Fibroblast of upper back skin (primary cell): ENCODE measurements around the gene NCLN.
A peak's percentile ranks its signal among the peaks of the same experiment; 100 is the strongest.
"Not testable (repeated sequence)": the region's sequence is repeated elsewhere in the genome, so short reads cannot be mapped to it uniquely, and the experiment has no call there.

ENCODE experiments used
- DNase-seq: peaks from one replicate; pipeline ENCODE4 v3.0.0-alpha.2; 2013

The NCLN gene

DNA sequence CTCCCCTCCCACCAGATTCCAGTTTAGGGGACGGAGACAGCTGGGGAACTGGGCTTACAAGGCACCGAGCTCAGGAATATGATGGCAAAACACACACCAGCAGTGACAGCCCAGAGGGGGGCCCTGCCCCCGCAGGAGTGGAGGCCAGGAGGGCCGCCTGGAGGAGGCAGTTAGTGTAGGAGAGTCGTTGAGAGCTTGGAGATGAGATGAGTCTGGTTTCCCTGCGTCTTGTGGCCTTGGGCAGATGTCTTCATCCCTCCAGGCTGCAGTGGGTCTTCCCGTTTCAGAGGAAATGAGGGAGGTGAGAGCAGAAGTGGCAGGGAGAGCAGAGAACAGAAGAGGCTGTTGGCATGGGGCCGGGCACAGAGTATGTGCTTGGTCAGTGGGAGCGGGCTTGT, 43.6 kb downstream of the NCLN start:
- no peak for DNase-seq

DNA sequence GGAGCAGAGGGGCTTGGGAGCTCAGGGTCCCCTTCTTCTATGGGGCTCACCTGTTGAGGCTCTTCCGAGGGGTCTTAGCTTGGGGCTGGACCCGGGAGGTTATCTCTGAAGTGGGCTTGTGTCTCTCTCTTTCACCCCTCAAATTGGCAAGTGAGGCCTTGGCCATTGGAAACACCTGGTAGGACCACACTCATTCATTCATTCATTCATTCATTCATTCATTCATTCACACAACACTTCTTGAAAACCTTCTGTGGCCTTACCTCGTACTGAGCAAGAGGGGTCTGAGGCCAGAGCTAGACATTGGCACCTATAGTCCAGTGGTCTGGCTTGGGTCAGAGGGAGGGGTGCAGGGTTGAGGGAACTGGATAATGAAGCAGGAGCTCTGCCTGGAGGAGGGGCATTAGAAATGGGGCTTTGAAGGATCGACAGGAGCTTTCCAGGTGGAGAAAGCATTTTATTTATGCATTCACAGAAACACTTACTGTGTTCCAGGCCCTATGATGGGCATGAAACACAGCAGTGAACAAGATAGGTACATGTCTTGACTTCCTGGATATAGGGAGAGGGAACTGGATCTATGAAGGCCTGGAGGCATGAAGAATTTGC, 44.3 kb downstream of the NCLN start:
- DNase-seq, result no peak

DNA sequence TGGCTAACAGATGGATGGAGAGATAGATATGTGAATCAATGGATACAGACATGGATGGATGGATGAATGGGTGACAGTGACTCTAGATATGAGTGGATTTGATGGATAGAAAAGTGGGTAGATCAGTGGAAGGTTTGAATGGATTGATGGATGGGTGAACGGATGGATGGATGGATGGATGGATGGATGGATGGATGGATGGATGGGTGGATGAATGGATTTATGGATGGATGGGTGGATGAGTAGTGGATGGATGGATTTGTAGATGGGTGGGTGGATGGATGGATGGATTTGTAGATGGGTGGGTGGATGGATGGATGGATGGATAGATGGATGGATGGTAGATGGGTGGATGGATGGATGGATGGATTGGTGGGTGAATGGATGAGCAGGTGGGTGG, 45.6 kb downstream of the NCLN start:
- DNase-seq, result no peak

- DNase-seq, result no peak
These were observed 47.4 kb downstream of the NCLN start for GRCh38 chr19:3233116-3233515.

DNA sequence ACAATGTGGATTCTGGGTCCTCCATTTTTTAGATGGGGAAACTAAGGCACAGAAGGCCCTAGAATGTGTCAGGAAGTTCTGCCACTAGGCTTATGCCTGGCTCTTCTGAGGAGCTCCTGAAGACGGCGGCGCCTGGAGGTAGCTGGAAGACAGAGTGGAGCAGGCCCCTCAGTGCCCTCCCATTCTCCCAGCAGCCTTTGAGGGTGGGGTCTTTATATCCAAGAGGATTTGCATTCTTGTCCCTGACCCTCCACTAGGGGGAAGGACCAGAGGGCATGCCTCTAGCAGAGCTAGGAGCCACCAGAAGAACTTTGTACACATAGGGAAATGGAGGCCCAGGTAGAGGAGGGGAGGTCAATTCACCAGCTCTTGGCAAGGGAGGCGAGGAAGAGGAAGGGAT, 48.1 kb downstream of the NCLN start:
- no peak for DNase-seq

- DNase-seq, result no peak
These were observed 49.1 kb downstream of the NCLN start for GRCh38 chr19:3234800-3235199.

GRCh38 chr19:3235604-3236003, 49.9 kb downstream of the NCLN start:
- DNase-seq, result not testable (repeated sequence)

DNA sequence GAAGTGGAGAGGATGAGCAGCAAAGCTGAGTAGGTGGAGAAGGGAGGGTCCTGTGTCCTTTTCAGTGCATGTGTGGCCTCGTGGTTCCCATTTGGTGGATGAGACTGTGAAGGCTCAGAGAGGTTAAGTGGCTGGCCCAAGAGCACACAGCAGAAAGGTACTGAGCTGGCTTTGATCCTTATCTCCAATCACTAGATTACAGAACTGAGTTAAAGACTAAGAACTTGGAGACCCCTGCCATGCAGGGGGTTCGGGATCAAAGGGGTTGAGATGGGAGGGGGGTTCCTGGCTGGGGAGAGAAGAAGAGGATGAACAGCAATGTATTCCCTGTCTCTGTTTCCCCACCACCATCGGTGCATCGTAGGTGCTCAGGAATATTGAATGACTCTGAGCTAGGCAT, 50.5 kb downstream of the NCLN start:
- DNase-seq, result no peak

GRCh38 chr19:3238066-3238561, 52.4 kb downstream of the NCLN start:
- DNase-seq, result no peak

- DNase-seq, result no peak
These were observed 53.6 kb downstream of the NCLN start for GRCh38 chr19:3239367-3239766.

- peak; percentile 60 for DNase-seq
These were observed 58.3 kb downstream of the NCLN start for GRCh38 chr19:3243819-3244700.

GRCh38 chr19:3245050-3245449, 59.3 kb downstream of the NCLN start:
- no peak for DNase-seq

GRCh38 chr19:3248728-3249326, 63.1 kb downstream of the NCLN start:
- DNase-seq, result no peak

- DNase-seq, result no peak
These were observed 63.7 kb downstream of the NCLN start for GRCh38 chr19:3249408-3249807.

DNA sequence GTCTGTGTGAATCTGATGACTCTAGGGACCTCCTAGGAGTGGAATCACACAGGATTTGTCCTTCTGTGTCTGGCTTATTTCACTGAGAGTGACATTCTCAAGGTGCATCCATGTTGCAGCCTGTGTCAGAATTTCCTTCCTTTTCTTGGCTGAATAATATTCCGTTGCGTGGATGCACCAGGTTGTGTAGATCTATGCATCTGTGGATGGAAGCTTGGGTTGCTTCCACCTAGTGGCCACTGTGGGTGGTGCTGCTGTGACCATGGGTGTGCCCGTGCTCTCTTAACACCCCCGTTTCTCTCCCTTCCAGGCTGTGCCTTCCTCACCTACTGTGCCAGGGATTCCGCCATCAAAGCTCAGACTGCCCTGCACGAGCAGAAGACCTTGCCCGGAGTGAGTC, 64.9 kb downstream of the NCLN start:
- DNase-seq, result no peak

GRCh38 chr19:3251229-3251628, 65.5 kb downstream of the NCLN start:
- no peak for DNase-seq

- no peak for DNase-seq
These were observed 66.9 kb downstream of the NCLN start for GRCh38 chr19:3252650-3253049.

DNA sequence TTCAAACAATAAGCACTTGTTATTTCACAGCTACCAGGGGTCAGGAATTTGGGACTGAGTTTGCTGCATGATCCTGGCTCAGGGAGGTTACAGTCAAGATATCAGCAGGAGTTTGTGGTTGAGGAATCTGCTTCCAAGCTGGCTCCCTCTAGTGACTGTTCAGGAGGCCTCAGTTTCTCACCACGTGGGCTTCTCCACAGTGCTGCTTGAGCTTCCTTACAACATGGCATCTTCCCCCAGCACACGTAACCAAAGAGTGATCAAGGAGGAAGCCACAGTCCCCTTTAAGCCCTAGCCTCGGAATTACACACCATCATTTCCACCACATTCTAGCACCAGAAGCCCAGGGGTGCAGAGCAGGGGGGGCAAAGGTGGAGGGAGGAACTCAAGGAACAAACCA, 67.5 kb downstream of the NCLN start:
- DNase-seq, result no peak

DNA sequence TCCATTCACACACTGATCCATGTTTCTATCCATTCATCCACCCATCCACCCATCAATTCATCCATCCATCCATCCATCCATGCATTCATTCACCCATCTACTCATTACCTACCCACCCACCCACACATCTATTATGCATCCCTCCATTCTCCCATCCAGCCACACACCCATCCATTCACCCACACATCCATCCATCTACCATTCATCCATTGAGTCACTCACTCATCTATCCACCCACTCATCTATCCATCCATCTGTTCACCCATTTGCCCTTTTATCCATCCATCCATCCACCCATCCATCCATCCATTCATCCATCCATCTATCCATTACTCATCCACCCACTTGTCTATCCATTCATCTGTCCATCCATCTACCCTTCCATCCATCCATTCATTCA, 68.8 kb downstream of the NCLN start:
- no peak for DNase-seq

- no peak for DNase-seq
These were observed 71.3 kb downstream of the NCLN start for GRCh38 chr19:3257071-3257470.
